ENCODE results near the gene RNF38.

The RNF38 gene

GRCh38 chr9:36402536-36402935 is 2.5 kb upstream of the RNF38 start:
- no peak for TF ChIP-seq CTCF (conservative IDR thresholded peaks at IDR 0.05; ENCODE audit: low read depth, low read length)
- H3K4me3 ChIP-seq (ENCODE audit: low read length) = no peak overlapping the region
- peak; percentile 42 for DNase-seq (ENCODE audit: low read depth)

DNA sequence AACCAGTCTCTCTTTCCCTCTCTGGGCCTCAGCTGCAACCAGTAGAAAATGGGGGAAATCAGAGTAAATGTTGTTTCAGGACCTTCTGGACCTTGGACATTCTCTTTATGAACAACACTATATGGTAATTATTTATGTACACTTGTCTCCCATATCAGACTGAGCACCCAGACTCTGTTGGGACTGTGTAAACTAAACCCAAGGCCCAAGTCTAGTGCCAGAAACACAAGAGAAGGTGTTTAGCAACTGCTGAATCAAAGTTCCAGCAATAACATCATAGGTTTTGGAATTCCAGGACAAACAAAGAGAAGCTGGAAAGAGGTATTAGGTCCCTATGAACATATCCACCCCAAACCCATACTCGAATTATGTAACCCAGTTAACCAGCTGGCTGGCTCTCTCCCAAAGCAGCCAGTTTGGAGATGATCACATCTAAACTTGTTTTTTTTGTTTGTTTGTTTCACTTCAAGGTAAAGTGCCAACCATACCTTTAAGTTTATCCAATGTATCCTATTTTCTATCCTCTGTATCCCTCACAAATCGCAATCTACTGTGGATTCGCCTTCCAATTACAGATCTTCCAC is 1.9 kb upstream of the RNF38 start:
- H3K4me3 ChIP-seq (ENCODE audit: low read length) = no peak overlapping the region
- TF ChIP-seq CTCF (conservative IDR thresholded peaks at IDR 0.05; ENCODE audit: low read depth, low read length) = no peak
- DNase-seq (ENCODE audit: low read depth) = no peak

- DNase-seq (ENCODE audit: low read depth) = peak; percentile 21
- no peak for TF ChIP-seq CTCF (conservative IDR thresholded peaks at IDR 0.05; ENCODE audit: low read depth, low read length)
- peak overlapping the region; percentile 83 for H3K4me3 ChIP-seq (ENCODE audit: low read length)
Measured at GRCh38 chr9:36401164-36401740, 1.2 kb upstream of the RNF38 start.

- no peak for TF ChIP-seq CTCF (conservative IDR thresholded peaks at IDR 0.05; ENCODE audit: low read depth, low read length)
- DNase-seq (ENCODE audit: low read depth) = peak; percentile 42
- peak overlapping the region; percentile 83 for H3K4me3 ChIP-seq (ENCODE audit: low read length)
Measured at GRCh38 chr9:36400332-36401163, 479 bp upstream of the RNF38 start.

- no peak for DNase-seq (ENCODE audit: low read depth)
- no peak for TF ChIP-seq CTCF (conservative IDR thresholded peaks at IDR 0.05; ENCODE audit: low read depth, low read length)
- peak overlapping the region; percentile 19 for H3K4me3 ChIP-seq (ENCODE audit: low read length)
Measured at GRCh38 chr9:36398745-36399144, 1.3 kb downstream of the RNF38 start.

GRCh38 chr9:36396985-36397384 is 3.1 kb downstream of the RNF38 start:
- no peak overlapping the region for H3K4me3 ChIP-seq (ENCODE audit: low read length)
- DNase-seq (ENCODE audit: low read depth) = no peak
- TF ChIP-seq CTCF (conservative IDR thresholded peaks at IDR 0.05; ENCODE audit: low read depth, low read length) = no peak
